HepG2 (cell line): Measurements from ENCODE around the gene RPEL1. TPM values are rescaled to one million over a fixed set of nuclear protein-coding genes. Genes with fewer than 3 reads are reported as not detected.

Source experiments
- ATF2 ChIP-seq: sonication (generic); formaldehyde crosslinking; IDR thresholded peaks from 2 replicates; pipeline ENCODE4 v1.4.0; 2020; ENCODE audit warnings: missing genetic modification reagents
- CENPBD1 ChIP-seq: sonication (generic); formaldehyde crosslinking; IDR thresholded peaks from 2 replicates; pipeline ENCODE4 v1.8.0; 2022; ENCODE audit warnings: missing genetic modification reagents, low read depth, mild to moderate bottlenecking, borderline replicate concordance
- ELF1 ChIP-seq: sonication (generic); formaldehyde crosslinking; IDR thresholded peaks from 2 replicates; pipeline ENCODE4 v1.4.0; 2020; ENCODE audit warnings: missing genetic modification reagents
- ELF4 ChIP-seq: sonication (generic); formaldehyde crosslinking; IDR thresholded peaks from 2 replicates; pipeline ENCODE4 v1.5.0; 2020; ENCODE audit warnings: missing genetic modification reagents, mild to moderate bottlenecking, moderate library complexity, borderline replicate concordance
- MAFG ChIP-seq: sonication (generic); formaldehyde crosslinking; IDR thresholded peaks from 2 replicates; pipeline ENCODE4 v1.5.1; 2020; ENCODE audit warnings: mild to moderate bottlenecking, missing genetic modification reagents
- MEIS2 ChIP-seq: sonication (generic); formaldehyde crosslinking; IDR thresholded peaks from 2 replicates; pipeline ENCODE4 v1.9.0; 2021; ENCODE audit warnings: mild to moderate bottlenecking, missing genetic modification reagents
- RBM22 ChIP-seq: fragments of 200-400 bp; formaldehyde crosslinking; optimal IDR thresholded peaks from 2 replicates; pipeline ENCODE3; 2017; ENCODE audit warnings: mild to moderate bottlenecking, low read length, moderate library complexity
- TSC22D2 ChIP-seq: sonication (generic); formaldehyde crosslinking; IDR thresholded peaks from 2 replicates; pipeline ENCODE4 v1.5.1; 2020; ENCODE audit warnings: missing genetic modification reagents, mild to moderate bottlenecking, borderline replicate concordance
- U2AF2 ChIP-seq: fragments of 200-400 bp; formaldehyde crosslinking; IDR thresholded peaks from 2 replicates; pipeline ENCODE4 v1.6.1; 2017; ENCODE audit warnings: low read depth, mild to moderate bottlenecking, low read length
- ZNF761 ChIP-seq: sonication (generic); formaldehyde crosslinking; conservative IDR thresholded peaks from 2 replicates; pipeline ENCODE4 v1.4.0; 2020; ENCODE audit warnings: mild to moderate bottlenecking, missing genetic modification reagents
- ZNF883 ChIP-seq: sonication (generic); formaldehyde crosslinking; IDR thresholded peaks from 2 replicates; pipeline ENCODE4 v1.5.1; 2020; ENCODE audit warnings: mild to moderate bottlenecking, missing genetic modification reagents; ENCODE audit errors: not compliant biosample characterization
- polyA plus RNA-seq, 8 experiments: library from polyadenylated mRNA; depleted of rRNA in 3 of 8; stranded (reverse) in 7 of 8; unstranded in 1 of 8; fragments of >200 nt; fragmentation: Illumina TruSeq in 4 of 8; extraction: Trizol in 4 of 8; gene quantifications; 2 replicates each; pipeline versions ENCODE4 v1.2.1 to v1.2.3, GENCODE V29; 2011 to 2016; ENCODE audit warnings: low read depth in 4 of 8, missing spikeins in 1 of 8, mixed read lengths in 1 of 8; ENCODE audit not compliant: insufficient read depth in 1 of 8
- total RNA-seq, 5 experiments: library from RNA; depleted of rRNA; stranded (reverse); fragments of >200 nt; fragmentation: Illumina TruSeq; extraction: Trizol; gene quantifications; 2 replicates each; pipeline ENCODE4 v1.2.3, GENCODE V29; 2016; ENCODE audit warnings: low read depth in 1 of 5
- TF ChIP-seq, protein P1 (sequence below): sonication (generic); formaldehyde crosslinking; IDR thresholded peaks from 2 replicates; pipeline ENCODE4 v1.5.0; 2020; ENCODE audit warnings: missing genetic modification reagents
- TF ChIP-seq, protein P2 (sequence below): sonication (generic); formaldehyde crosslinking; IDR thresholded peaks from 2 replicates; pipeline ENCODE4 v1.4.0; 2020; ENCODE audit warnings: missing genetic modification reagents
- TF ChIP-seq, protein P3 (sequence below): sonication (generic); formaldehyde crosslinking; IDR thresholded peaks from 2 replicates; pipeline ENCODE4 v1.9.0; 2021; ENCODE audit warnings: missing genetic modification reagents, mild to moderate bottlenecking, borderline replicate concordance
- TF ChIP-seq, protein P4 (sequence below): sonication (generic); formaldehyde crosslinking; IDR thresholded peaks from 2 replicates; pipeline ENCODE4 v1.4.0; 2020; ENCODE audit warnings: missing genetic modification reagents
- TF ChIP-seq, protein P5 (sequence below): sonication (generic); formaldehyde crosslinking; IDR thresholded peaks from 2 replicates; pipeline ENCODE4 v1.4.0; 2020; ENCODE audit warnings: missing genetic modification reagents
- TF ChIP-seq, protein P6 (sequence below): IDR thresholded peaks from 2 replicates; pipeline ENCODE4 v1.6.1; 2016; ENCODE audit warnings: missing compliant biosample characterization, missing genetic modification reagents, borderline replicate concordance

RPEL1 gene
- total and polyA plus RNA-seq, 2 of the 13 experiments (the other 11 are each of a cell fraction or from before 2014, with no cell fraction given): 0.04 to 0.07 TPM

- TF ChIP-seq U2AF2 (no peak), MAFG (CRISPR knock-in tag) (no peak), RBM22 (no peak), ATF2 (CRISPR knock-in tag) (peak; percentile 41; the same call in 1 of the 2 replicates), ZNF883 (CRISPR knock-in tag) (peak; percentile 28), TSC22D2 (CRISPR knock-in tag) (peak; percentile 80; the same call in 1 of the 2 replicates), CENPBD1 (CRISPR knock-in tag) (no peak), ELF4 (CRISPR knock-in tag) (no peak), ELF1 (CRISPR knock-in tag) (no peak), MEIS2 (CRISPR knock-in tag) (no peak), ZNF761 (CRISPR knock-in tag) (no peak)
- TF ChIP-seq, protein P1, sequence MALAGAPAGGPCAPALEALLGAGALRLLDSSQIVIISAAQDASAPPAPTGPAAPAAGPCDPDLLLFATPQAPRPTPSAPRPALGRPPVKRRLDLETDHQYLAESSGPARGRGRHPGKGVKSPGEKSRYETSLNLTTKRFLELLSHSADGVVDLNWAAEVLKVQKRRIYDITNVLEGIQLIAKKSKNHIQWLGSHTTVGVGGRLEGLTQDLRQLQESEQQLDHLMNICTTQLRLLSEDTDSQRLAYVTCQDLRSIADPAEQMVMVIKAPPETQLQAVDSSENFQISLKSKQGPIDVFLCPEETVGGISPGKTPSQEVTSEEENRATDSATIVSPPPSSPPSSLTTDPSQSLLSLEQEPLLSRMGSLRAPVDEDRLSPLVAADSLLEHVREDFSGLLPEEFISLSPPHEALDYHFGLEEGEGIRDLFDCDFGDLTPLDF (CRISPR knock-in tag): no peak
- TF ChIP-seq, protein P2, sequence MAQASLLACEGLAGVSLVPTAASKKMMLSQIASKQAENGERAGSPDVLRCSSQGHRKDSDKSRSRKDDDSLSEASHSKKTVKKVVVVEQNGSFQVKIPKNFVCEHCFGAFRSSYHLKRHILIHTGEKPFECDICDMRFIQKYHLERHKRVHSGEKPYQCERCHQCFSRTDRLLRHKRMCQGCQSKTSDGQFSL: no peak
- TF ChIP-seq, protein P3, sequence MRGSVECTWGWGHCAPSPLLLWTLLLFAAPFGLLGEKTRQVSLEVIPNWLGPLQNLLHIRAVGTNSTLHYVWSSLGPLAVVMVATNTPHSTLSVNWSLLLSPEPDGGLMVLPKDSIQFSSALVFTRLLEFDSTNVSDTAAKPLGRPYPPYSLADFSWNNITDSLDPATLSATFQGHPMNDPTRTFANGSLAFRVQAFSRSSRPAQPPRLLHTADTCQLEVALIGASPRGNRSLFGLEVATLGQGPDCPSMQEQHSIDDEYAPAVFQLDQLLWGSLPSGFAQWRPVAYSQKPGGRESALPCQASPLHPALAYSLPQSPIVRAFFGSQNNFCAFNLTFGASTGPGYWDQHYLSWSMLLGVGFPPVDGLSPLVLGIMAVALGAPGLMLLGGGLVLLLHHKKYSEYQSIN (CRISPR knock-in tag): peak; percentile 55; the same call in 1 of the 2 replicates
- TF ChIP-seq, protein P4, sequence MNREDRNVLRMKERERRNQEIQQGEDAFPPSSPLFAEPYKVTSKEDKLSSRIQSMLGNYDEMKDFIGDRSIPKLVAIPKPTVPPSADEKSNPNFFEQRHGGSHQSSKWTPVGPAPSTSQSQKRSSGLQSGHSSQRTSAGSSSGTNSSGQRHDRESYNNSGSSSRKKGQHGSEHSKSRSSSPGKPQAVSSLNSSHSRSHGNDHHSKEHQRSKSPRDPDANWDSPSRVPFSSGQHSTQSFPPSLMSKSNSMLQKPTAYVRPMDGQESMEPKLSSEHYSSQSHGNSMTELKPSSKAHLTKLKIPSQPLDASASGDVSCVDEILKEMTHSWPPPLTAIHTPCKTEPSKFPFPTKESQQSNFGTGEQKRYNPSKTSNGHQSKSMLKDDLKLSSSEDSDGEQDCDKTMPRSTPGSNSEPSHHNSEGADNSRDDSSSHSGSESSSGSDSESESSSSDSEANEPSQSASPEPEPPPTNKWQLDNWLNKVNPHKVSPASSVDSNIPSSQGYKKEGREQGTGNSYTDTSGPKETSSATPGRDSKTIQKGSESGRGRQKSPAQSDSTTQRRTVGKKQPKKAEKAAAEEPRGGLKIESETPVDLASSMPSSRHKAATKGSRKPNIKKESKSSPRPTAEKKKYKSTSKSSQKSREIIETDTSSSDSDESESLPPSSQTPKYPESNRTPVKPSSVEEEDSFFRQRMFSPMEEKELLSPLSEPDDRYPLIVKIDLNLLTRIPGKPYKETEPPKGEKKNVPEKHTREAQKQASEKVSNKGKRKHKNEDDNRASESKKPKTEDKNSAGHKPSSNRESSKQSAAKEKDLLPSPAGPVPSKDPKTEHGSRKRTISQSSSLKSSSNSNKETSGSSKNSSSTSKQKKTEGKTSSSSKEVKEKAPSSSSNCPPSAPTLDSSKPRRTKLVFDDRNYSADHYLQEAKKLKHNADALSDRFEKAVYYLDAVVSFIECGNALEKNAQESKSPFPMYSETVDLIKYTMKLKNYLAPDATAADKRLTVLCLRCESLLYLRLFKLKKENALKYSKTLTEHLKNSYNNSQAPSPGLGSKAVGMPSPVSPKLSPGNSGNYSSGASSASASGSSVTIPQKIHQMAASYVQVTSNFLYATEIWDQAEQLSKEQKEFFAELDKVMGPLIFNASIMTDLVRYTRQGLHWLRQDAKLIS (CRISPR knock-in tag): no peak
- TF ChIP-seq, protein P5, sequence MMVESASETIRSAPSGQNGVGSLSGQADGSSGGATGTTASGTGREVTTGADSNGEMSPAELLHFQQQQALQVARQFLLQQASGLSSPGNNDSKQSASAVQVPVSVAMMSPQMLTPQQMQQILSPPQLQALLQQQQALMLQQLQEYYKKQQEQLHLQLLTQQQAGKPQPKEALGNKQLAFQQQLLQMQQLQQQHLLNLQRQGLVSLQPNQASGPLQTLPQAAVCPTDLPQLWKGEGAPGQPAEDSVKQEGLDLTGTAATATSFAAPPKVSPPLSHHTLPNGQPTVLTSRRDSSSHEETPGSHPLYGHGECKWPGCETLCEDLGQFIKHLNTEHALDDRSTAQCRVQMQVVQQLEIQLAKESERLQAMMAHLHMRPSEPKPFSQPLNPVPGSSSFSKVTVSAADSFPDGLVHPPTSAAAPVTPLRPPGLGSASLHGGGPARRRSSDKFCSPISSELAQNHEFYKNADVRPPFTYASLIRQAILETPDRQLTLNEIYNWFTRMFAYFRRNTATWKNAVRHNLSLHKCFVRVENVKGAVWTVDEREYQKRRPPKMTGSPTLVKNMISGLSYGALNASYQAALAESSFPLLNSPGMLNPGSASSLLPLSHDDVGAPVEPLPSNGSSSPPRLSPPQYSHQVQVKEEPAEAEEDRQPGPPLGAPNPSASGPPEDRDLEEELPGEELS: no peak
- TF ChIP-seq, protein P6, sequence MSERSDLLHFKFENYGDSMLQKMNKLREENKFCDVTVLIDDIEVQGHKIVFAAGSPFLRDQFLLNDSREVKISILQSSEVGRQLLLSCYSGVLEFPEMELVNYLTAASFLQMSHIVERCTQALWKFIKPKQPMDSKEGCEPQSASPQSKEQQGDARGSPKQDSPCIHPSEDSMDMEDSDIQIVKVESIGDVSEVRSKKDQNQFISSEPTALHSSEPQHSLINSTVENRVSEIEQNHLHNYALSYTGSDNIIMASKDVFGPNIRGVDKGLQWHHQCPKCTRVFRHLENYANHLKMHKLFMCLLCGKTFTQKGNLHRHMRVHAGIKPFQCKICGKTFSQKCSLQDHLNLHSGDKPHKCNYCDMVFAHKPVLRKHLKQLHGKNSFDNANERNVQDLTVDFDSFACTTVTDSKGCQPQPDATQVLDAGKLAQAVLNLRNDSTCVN (CRISPR knock-in tag): 0 out of 2 replicates have a peak, but pooled peaks have one; percentile 38
These were observed 33.2 kb downstream of the RPEL1 start (continued) for GRCh38 chr10:103278862-103279298.
